Ovary (tissue), 9 donors: ENCODE measurements around the gene UHRF1. TPM values are rescaled to one million over a fixed set of nuclear protein-coding genes. Genes with fewer than 3 reads are reported as not detected.

Source experiments
- DNase-seq, 5 donors: peaks; one replicate each; pipeline ENCODE4 v3.0.0-alpha.2; 2019 to 2020
- H3K27ac ChIP-seq, 2 donors: fragments of 200-600 bp; one replicate each; pipeline versions ENCODE4 v1.5.1 to v1.8.0; 2019 to 2022
- H3K27me3 ChIP-seq: fragments of 200-600 bp; one replicate; pipeline ENCODE4 v1.8.0; 2022
- H3K36me3 ChIP-seq: fragments of 200-600 bp; sonication (generic); one replicate; pipeline ENCODE4 v1.5.1; 2019
- H3K4me1 ChIP-seq: one replicate; pipeline ENCODE4 v1.8.1; 2013; ENCODE audit warnings: mild to moderate bottlenecking, moderate library complexity; ENCODE audit not compliant: insufficient read depth
- H3K4me3 ChIP-seq: fragments of 200-600 bp; sonication (generic); one replicate; pipeline ENCODE4 v1.5.1; 2017
- H3K9me3 ChIP-seq, 2 donors: fragments of 200-600 bp in 1 of 2; sonication (generic) in 1 of 2; one replicate each; pipeline versions ENCODE4 v1.5.1 to v1.8.1; 2013 to 2019; ENCODE audit warnings: mild to moderate bottlenecking in 1 of 2, moderate library complexity in 1 of 2
- CTCF ChIP-seq, 3 donors: fragments of 450-650 bp in 2 of 3; fragments of 200-600 bp in 1 of 3; IDR thresholded peaks; one replicate each; pipeline versions ENCODE4 v1.5.1 to v1.8.0; 2016 to 2022; ENCODE audit warnings: antibody characterized with exemption in 3 of 3, mild to moderate bottlenecking in 1 of 3
- EP300 ChIP-seq: sonication (generic); formaldehyde crosslinking; IDR thresholded peaks from one replicate; pipeline ENCODE4 v1.6.1; 2017; ENCODE audit warnings: antibody characterized with exemption
- POLR2A ChIP-seq: fragments of 450-650 bp; IDR thresholded peaks from one replicate; pipeline ENCODE4 v1.6.1; 2017; ENCODE audit warnings: antibody characterized with exemption, mild to moderate bottlenecking, moderate library complexity
- WGBS, 3 donors: extraction: QIAGEN DNeasy Blood & Tissue Kit in 1 of 3; methylation state at CpG; one replicate each; pipeline versions ENCODE4 v1.1.5 to v1.1.7; 2013 to 2017; 5-methylcytosine and 5-hydroxymethylcytosine counted together
- intact Hi-C, 4 donors: fragments of 100-400 bp; cut with DNase I; formaldehyde crosslinking; loops; one replicate each; pipeline versions ENCODE4 v1.11.0 to v1.15.1; 2022 to 2023
- polyA plus RNA-seq, 2 donors: library from polyadenylated mRNA; stranded (reverse); fragments of 200-250 nt in 1 of 2; fragments of 350-450 nt in 1 of 2; fragmentation: Illumina TruSeq in 1 of 2; extraction: RNeasy Lipid Tissue Mini Kit (QIAGEN cat#74804) in 1 of 2; gene quantifications; one replicate each; pipeline ENCODE4 v1.2.3, GENCODE V29; 2013 to 2014
- total RNA-seq, 7 donors: library from RNA; depleted of rRNA in 2 of 7; stranded (reverse); fragments of >200 nt in 2 of 7; fragmentation: NEBNext Ultra II Directional in 3 of 7; extraction: Animal tissue kit (Norgen Biotek cat#: 25700) in 3 of 7; gene quantifications; one replicate each; pipeline versions ENCODE4 v1.1.0 to v1.2.4, GENCODE V29; 2016 to 2023
- donor health status: DM: no; HTN: no; CAD: no; lungs with moderate emphysema.
- donor health status: DM: no; HTN: no; CAD: no.
- donor health status: Bipolar disorder and iron deficiency.
- donor health status: DM: yes; HTN: yes; CAD: no.
- donor health status: DM: no; HTN: no; CAD: no.
- donor health status: DM: yes; HTN: yes; CAD: no.

The UHRF1 gene
- total and polyA plus RNA-seq, 9 donors, result 0.18 to 4.0 (median 0.50) TPM

- TF ChIP-seq EP300 (no peak), CTCF (IDR thresholded peaks at IDR 0.05) (no peak), POLR2A (no peak)
- H3K27me3 ChIP-seq, result no peaks in the 10 kb centered on the region
- peak; percentile 86 to 95 (median 90) for DNase-seq
- intact Hi-C loops, result loop anchor here in 2 of 4 donors (2.0 to 10.0 kb wide), 5 partner anchors 37 to 122 kb away; no protein-coding TSS in a partner anchor
- H3K36me3 ChIP-seq, result no peaks in the 10 kb centered on the region
- peaks cover 5% of the 10 kb centered on the region for H3K4me1 ChIP-seq
- H3K9me3 ChIP-seq, result no peaks in the 10 kb centered on the region
- no peak overlapping the region for H3K27ac ChIP-seq
- peak overlapping the region; percentile 68 for H3K4me3 ChIP-seq
- 0 to 1% (median 0%) methylated on average over 21 to 76 of the region's 85 CpGs for WGBS, 3 donors
Observed at GRCh38 chr19:4909897-4910593, 744 bp downstream of the UHRF1 start.

GRCh38 chr19:4910594-4911281, 1.4 kb downstream of the UHRF1 start:
- intact Hi-C loops, result loop anchor here in 2 of 4 donors (2.0 to 10.0 kb wide), 5 partner anchors 38 to 122 kb away; no protein-coding TSS in a partner anchor
- peak overlapping the region; percentile 68 for H3K4me3 ChIP-seq
- H3K27ac ChIP-seq, result no peak overlapping the region
- H3K9me3 ChIP-seq, result no peaks in the 10 kb centered on the region
- H3K27me3 ChIP-seq, result no peaks in the 10 kb centered on the region
- peaks cover 7% of the 10 kb centered on the region for H3K4me1 ChIP-seq
- TF ChIP-seq CTCF (IDR thresholded peaks at IDR 0.05) (no peak), POLR2A (no peak), EP300 (no peak)
- peak in 1 of 5 donors; percentile 31 for DNase-seq
- WGBS, 3 donors, result 24 to 31% (median 28%) methylated on average over 20 to 23 of the region's 23 CpGs
- no peaks in the 10 kb centered on the region for H3K36me3 ChIP-seq

- no peak for TF ChIP-seq EP300
- no peak for TF ChIP-seq CTCF (IDR thresholded peaks at IDR 0.05)
- TF ChIP-seq POLR2A, result no peak
- Histone ChIP-seq H3K4me3 (no peak overlapping the region), H3K36me3 (no peaks in the 10 kb centered on the region), H3K27ac (no peak overlapping the region), H3K9me3 (no peaks in the 10 kb centered on the region), H3K27me3 (no peaks in the 10 kb centered on the region), H3K4me1 (peaks cover 7% of the 10 kb centered on the region)
- 23 to 44% (median 26%) methylated on average over 15 of the region's 15 CpGs for WGBS, 3 donors
- no peak for DNase-seq
- intact Hi-C loops, result loop anchor here in 2 of 4 donors (2.0 to 10.0 kb wide), 5 partner anchors 39 to 121 kb away; no protein-coding TSS in a partner anchor
Observed at GRCh38 chr19:4911314-4911713, 2.0 kb downstream of the UHRF1 start.

- DNase-seq, result peak; percentile 57 to 73 (median 68)
- TF ChIP-seq EP300, result no peak
- no peak for TF ChIP-seq POLR2A
- peak; percentile 19 to 66 (median 62) for TF ChIP-seq CTCF (IDR thresholded peaks at IDR 0.05)
- H3K27me3 ChIP-seq, result no peaks in the 10 kb centered on the region
- H3K4me3 ChIP-seq, result no peak overlapping the region
- 15 to 22% (median 15%) methylated on average over 29 of the region's 29 CpGs for WGBS, 3 donors
- H3K4me1 ChIP-seq, result peaks cover 7% of the 10 kb centered on the region
- intact Hi-C loops, result loop anchor here in 2 of 4 donors (2.0 to 10.0 kb wide), 5 partner anchors 39 to 120 kb away; no protein-coding TSS in a partner anchor
- H3K27ac ChIP-seq, result no peak overlapping the region
- H3K9me3 ChIP-seq, result no peaks in the 10 kb centered on the region
- H3K36me3 ChIP-seq, result no peaks in the 10 kb centered on the region
Observed at GRCh38 chr19:4911786-4912672, 2.7 kb downstream of the UHRF1 start.
